Caco-2 (cell line): Measurements from ENCODE around the gene NUDC. TPM values are rescaled to one million over a fixed set of nuclear protein-coding genes. Genes with fewer than 3 reads are reported as not detected.

Experiments used
- BruUV-seq: library from RNA; stranded (reverse); fragments of 400-500 nt; replicated peaks from 2 replicates; lab custom pipeline; 2021; lab: Mats Ljungman, UMichigan
- CTCF ChIA-PET: fragments of 300-600 bp; sonication (Branson Sonifier 250); formaldehyde crosslinking; loops from one replicate; lab custom pipeline; 2022; ENCODE audit warnings: antibody characterized with exemption; lab: Charles Lee
- POLR2A ChIA-PET: fragments of 300-600 bp; sonication (Branson Sonifier 250); formaldehyde crosslinking; loops from one replicate; lab custom pipeline; 2022; ENCODE audit warnings: antibody characterized with exemption; lab: Charles Lee
- DNase-seq, 2 experiments: peaks; one replicate each; pipeline versions ENCODE4 v3.0.0 to v3.0.0-alpha.2; 2020 to 2022
- H3K27me3 ChIP-seq: replicated peaks from 2 replicates; pipeline ENCODE4 v1.6.0; 2011; ENCODE audit warnings: low read length; ENCODE audit not compliant: control insufficient read depth, insufficient read depth
- H3K36me3 ChIP-seq: 2 replicates; pipeline ENCODE4 v1.5.1; 2011; ENCODE audit warnings: low read length; ENCODE audit not compliant: control insufficient read depth, insufficient read depth
- H3K4me1 ChIP-seq: fragments of 250-450 bp; sonication (Bioruptor Pico); 2 replicates; pipeline ENCODE4 v1.5.1; 2020; ENCODE audit warnings: mild to moderate bottlenecking
- H3K4me3 ChIP-seq: 2 replicates; pipeline ENCODE4 v1.5.1; 2011; ENCODE audit warnings: low read depth, mild to moderate bottlenecking, control low read depth, low read length
- H3K9me3 ChIP-seq: fragments of 250-450 bp; sonication (Bioruptor Pico); 2 replicates; pipeline ENCODE4 v1.5.1; 2020; ENCODE audit warnings: mild to moderate bottlenecking, moderate library complexity
- H3K27ac Mint-ChIP-seq: one replicate; pipeline ENCODE4 v1.8.0; 2022; ENCODE audit warnings: mixed read lengths; ENCODE audit not compliant: unreplicated experiment
- H3K27me3 Mint-ChIP-seq: one replicate; pipeline ENCODE4 v1.8.0; 2022; ENCODE audit warnings: mixed read lengths; ENCODE audit not compliant: insufficient read depth, unreplicated experiment
- H3K36me3 Mint-ChIP-seq: one replicate; pipeline ENCODE4 v1.8.0; 2022; ENCODE audit warnings: mild to moderate bottlenecking, mixed read lengths; ENCODE audit not compliant: insufficient read depth, unreplicated experiment
- H3K4me1 Mint-ChIP-seq: one replicate; pipeline ENCODE4 v1.8.0; 2022; ENCODE audit warnings: low read depth, mixed read lengths; ENCODE audit not compliant: unreplicated experiment
- H3K4me3 Mint-ChIP-seq: one replicate; pipeline ENCODE4 v1.8.0; 2022; ENCODE audit warnings: mild to moderate bottlenecking, moderate library complexity, mixed read lengths; ENCODE audit not compliant: unreplicated experiment
- H3K9me3 Mint-ChIP-seq: one replicate; pipeline ENCODE4 v1.8.0; 2022; ENCODE audit warnings: mixed read lengths; ENCODE audit not compliant: unreplicated experiment
- CTCF ChIP-seq, 2 experiments: fragments of 200-600 bp in 1 of 2; IDR thresholded peaks; 1 replicate in 1 of 2; 2 replicates in 1 of 2; pipeline versions ENCODE4 v1.5.1 to v1.8.0; 2011 to 2022; ENCODE audit warnings: antibody characterized with exemption in 1 of 2, control low read depth in 1 of 2, inconsistent platforms in 1 of 2, low read depth in 1 of 2, low read length in 1 of 2, mild to moderate bottlenecking in 1 of 2, moderate library complexity in 1 of 2; ENCODE audit not compliant: insufficient read depth in 1 of 2, severe bottlenecking in 1 of 2, unreplicated experiment in 1 of 2
- intact Hi-C: fragments of 100-400 bp; cut with micrococcal nuclease; formaldehyde crosslinking; loops from one replicate; pipeline ENCODE4 v1.10.0; 2022; ENCODE audit not compliant: unreplicated experiment
- total RNA-seq: library from RNA; stranded (reverse); gene quantifications from 2 replicates; pipeline ENCODE4 v1.2.3, GENCODE V29; 2022

NUDC gene
- total RNA-seq, 1 experiment from 2014 or later: 81.3 TPM

- Mint-ChIP-seq H3K4me3 (no peak overlapping the region), H3K27ac (no peak overlapping the region), H3K4me1 (no peaks in the 10 kb centered on the region), H3K36me3 (peaks cover 71% of the 10 kb centered on the region), H3K9me3 (no peaks in the 10 kb centered on the region), H3K27me3 (no peaks in the 10 kb centered on the region)
- Histone ChIP-seq H3K9me3 (no peaks in the 10 kb centered on the region), H3K36me3 (no peaks in the 10 kb centered on the region; the same call in 1 of the 2 replicates), H3K4me3 (no peak overlapping the region), H3K27me3 (no peaks in the 10 kb centered on the region), H3K4me1 (no peaks in the 10 kb centered on the region)
- ChIA-PET CTCF (no interaction called here), POLR2A (interaction anchor here (0.7 kb wide), 1 partner anchor 31 kb away, joined by 3 read pairs; no protein-coding TSS in a partner anchor)
- intact Hi-C loops: no loop called here
- BruUV-seq: TSS peak; percentile 6
- DNase-seq: no peak
- no peak for TF ChIP-seq CTCF (IDR thresholded peaks at IDR 0.05; ENCODE audit: insufficient read depth in 1 of 2, low read depth in 1 of 2, low read length in 1 of 2, severe bottlenecking in 1 of 2, unreplicated experiment in 1 of 2)
These were observed 38.7 kb upstream of the NUDC start for GRCh38 chr1:26882696-26883463.

- H3K4me3 ChIP-seq: no peak overlapping the region
- CTCF ChIA-PET: interaction anchor here (0.6 to 1.7 kb wide), 3 partner anchors 13 to 282 kb away, joined by 3 to 5 read pairs (median 4); partner anchors contain the start of gene GPATCH3
- Mint-ChIP-seq H3K27ac (no peak overlapping the region), H3K9me3 (no peaks in the 10 kb centered on the region), H3K36me3 (peaks cover 84% of the 10 kb centered on the region), H3K4me3 (no peak overlapping the region), H3K27me3 (no peaks in the 10 kb centered on the region), H3K4me1 (peaks cover 11% of the 10 kb centered on the region)
- no TSS peak for BruUV-seq
- H3K9me3 ChIP-seq: no peaks in the 10 kb centered on the region
- POLR2A ChIA-PET: interaction anchor here (1.0 kb wide), 1 partner anchor 13 kb away, joined by 4 read pairs; the partner anchor contains the start of gene GPATCH3
- intact Hi-C loops: no loop called here
- no peak for DNase-seq
- no peaks in the 10 kb centered on the region for H3K27me3 ChIP-seq
- H3K36me3 ChIP-seq: no peaks in the 10 kb centered on the region; the same call in none of the 2 replicates
- H3K4me1 ChIP-seq: no peaks in the 10 kb centered on the region
- TF ChIP-seq CTCF (IDR thresholded peaks at IDR 0.05; ENCODE audit: insufficient read depth in 1 of 2, low read depth in 1 of 2, low read length in 1 of 2, severe bottlenecking in 1 of 2, unreplicated experiment in 1 of 2): peak; percentile 37 to 59
These were observed 34.4 kb upstream of the NUDC start for GRCh38 chr1:26887125-26887524.

- intact Hi-C loops: no loop called here
- Histone ChIP-seq H3K4me1 (no peaks in the 10 kb centered on the region), H3K9me3 (no peaks in the 10 kb centered on the region), H3K27me3 (no peaks in the 10 kb centered on the region), H3K4me3 (no peak overlapping the region), H3K36me3 (no peaks in the 10 kb centered on the region; the same call in none of the 2 replicates)
- no TSS peak for BruUV-seq
- Mint-ChIP-seq H3K27me3 (no peaks in the 10 kb centered on the region), H3K9me3 (no peaks in the 10 kb centered on the region), H3K4me3 (no peak overlapping the region), H3K4me1 (peaks cover 11% of the 10 kb centered on the region), H3K36me3 (peaks cover 79% of the 10 kb centered on the region), H3K27ac (peak overlapping the region; percentile 90)
- ChIA-PET CTCF (interaction anchor here (1.2 to 1.7 kb wide), 2 partner anchors 23 kb away, joined by 3 to 5 read pairs; no protein-coding TSS in a partner anchor), POLR2A (no interaction called here)
- TF ChIP-seq CTCF (IDR thresholded peaks at IDR 0.05; ENCODE audit: insufficient read depth in 1 of 2, low read depth in 1 of 2, low read length in 1 of 2, severe bottlenecking in 1 of 2, unreplicated experiment in 1 of 2): no peak
- DNase-seq: no peak
These were observed 33.3 kb upstream of the NUDC start for GRCh38 chr1:26888231-26888630.
